NT2/D1 (cell line): ENCODE measurements around the gene METTL1.

Experiments used
- YY1 ChIP-seq: IDR thresholded peaks from 2 replicates; pipeline ENCODE4 v1.6.1; 2011; ENCODE audit not compliant: insufficient read length, insufficient read depth
- ZNF274 ChIP-seq: IDR thresholded peaks from 2 replicates; pipeline ENCODE4 v1.6.1; 2011; ENCODE audit warnings: mild to moderate bottlenecking, low read depth, low read length

GRCh38 chr12:57775044-57775443 is 3.1 kb upstream of the METTL1 start:
- TF ChIP-seq ZNF274 (no peak), YY1 (no peak)
